Endothelial cell of umbilical vein (primary cell): Measurements from ENCODE around the gene MSH3. TPM values are rescaled to one million over a fixed set of nuclear protein-coding genes. Genes with fewer than 3 reads are reported as not detected.

Source experiments
- BruUV-seq: library from RNA; stranded (reverse); fragments of 400-500 nt; replicated peaks from 2 replicates; lab custom pipeline; 2021; lab: Mats Ljungman, UMichigan
- CTCF ChIA-PET: fragments of 300-600, 350-600 bp; sonication (Branson Sonifier 250); formaldehyde crosslinking; loops from one replicate; lab custom pipeline; 2021; ENCODE audit warnings: antibody characterized with exemption, inconsistent platforms; lab: Charles Lee
- POLR2A ChIA-PET: fragments of 300-600, 350-600 bp; sonication (Branson Sonifier 250); formaldehyde crosslinking; loops from one replicate; lab custom pipeline; 2021; ENCODE audit warnings: antibody characterized with exemption, inconsistent platforms; lab: Charles Lee
- DNase-seq: peaks from one replicate; pipeline ENCODE4 v3.0.0-alpha.2; 2011; ENCODE audit warnings: low read depth, low spot score
- FAIRE-seq: peaks from 2 replicates; lab custom pipeline; 2011; peaks lifted over from hg19 to GRCh38; lab: Jason Lieb, UNC
- H2AFZ ChIP-seq: 2 replicates; pipeline ENCODE4 v1.6.0; 2012; ENCODE audit warnings: low read depth, low read length, control low read depth, inconsistent platforms
- H3K27ac ChIP-seq: 2 replicates; pipeline ENCODE4 v1.5.1; 2011; ENCODE audit warnings: low read depth, mild to moderate bottlenecking, control low read depth, low read length, moderate library complexity; ENCODE audit not compliant: insufficient read depth
- H3K27me3 ChIP-seq, 2 experiments: 2 replicates each; pipeline versions ENCODE4 v1.6.0 to v1.6.1; 2011; ENCODE audit warnings: low read length in 2 of 2, mixed read lengths in 1 of 2; ENCODE audit not compliant: control insufficient read depth in 2 of 2, insufficient read depth in 2 of 2
- H3K36me3 ChIP-seq, 2 experiments: 2 replicates in 1 of 2; 3 replicates in 1 of 2; pipeline ENCODE4 v1.5.1; 2011; ENCODE audit warnings: low read length in 2 of 2, mild to moderate bottlenecking in 1 of 2, moderate library complexity in 1 of 2; ENCODE audit not compliant: control insufficient read depth in 2 of 2, insufficient read depth in 2 of 2; ENCODE audit errors: extremely low read depth in 1 of 2
- H3K4me1 ChIP-seq: 3 replicates; pipeline ENCODE4 v1.5.1; 2011; ENCODE audit warnings: mild to moderate bottlenecking, low read length; ENCODE audit not compliant: control insufficient read depth, insufficient read depth; ENCODE audit errors: extremely low read depth
- H3K4me2 ChIP-seq: 2 replicates; pipeline ENCODE4 v1.6.1; 2011; ENCODE audit warnings: low read length, control low read depth, mixed read lengths; ENCODE audit not compliant: insufficient read depth
- H3K4me3 ChIP-seq, 3 experiments: fragments of 200-600 bp in 1 of 3; sonication (generic), shearing (Covaris generic) in 1 of 3; replicated peaks in 1 of 3; 2 replicates each; pipeline ENCODE4 v1.5.1; 2011 to 2016; ENCODE audit warnings: control low read depth in 3 of 3, low read length in 3 of 3, mild to moderate bottlenecking in 2 of 3, inconsistent platforms in 1 of 3, low read depth in 1 of 3, moderate library complexity in 1 of 3; ENCODE audit not compliant: insufficient read depth in 1 of 3
- H3K79me2 ChIP-seq: 2 replicates; pipeline ENCODE4 v1.6.0; 2012; ENCODE audit warnings: low read length, inconsistent platforms; ENCODE audit not compliant: control insufficient read depth, insufficient read depth
- H3K9ac ChIP-seq: replicated peaks from 2 replicates; pipeline ENCODE3; 2011; ENCODE audit warnings: low read length, control low read depth; ENCODE audit not compliant: insufficient read depth; ENCODE audit errors: extremely low read depth
- H3K9me1 ChIP-seq: replicated peaks from 3 replicates; pipeline ENCODE4 v1.6.0; 2011; ENCODE audit warnings: mild to moderate bottlenecking, low read length; ENCODE audit not compliant: control insufficient read depth, insufficient read depth; ENCODE audit errors: extremely low read depth
- H3K9me3 ChIP-seq: replicated peaks from 2 replicates; pipeline ENCODE4 v1.5.1; 2012; ENCODE audit warnings: low read length, inconsistent platforms; ENCODE audit not compliant: control insufficient read depth, insufficient read depth
- H4K20me1 ChIP-seq: replicated peaks from 2 replicates; pipeline ENCODE3; 2011; ENCODE audit warnings: mild to moderate bottlenecking, low read length; ENCODE audit not compliant: control insufficient read depth, insufficient read depth; ENCODE audit errors: extremely low read depth
- EZH2 ChIP-seq: IDR thresholded peaks from 2 replicates; pipeline ENCODE4 v1.6.1; 2012; ENCODE audit warnings: borderline replicate concordance, low read depth, mild to moderate bottlenecking, moderate library complexity, low read length, inconsistent platforms; ENCODE audit not compliant: severe bottlenecking
- FOS ChIP-seq: IDR thresholded peaks from 2 replicates; pipeline ENCODE4 v1.6.1; 2011; ENCODE audit warnings: mild to moderate bottlenecking, low read length, moderate library complexity, borderline replicate concordance; ENCODE audit not compliant: insufficient read depth
- GATA2 ChIP-seq: IDR thresholded peaks from 2 replicates; pipeline ENCODE4 v1.7.0; 2011; ENCODE audit warnings: low read depth, mild to moderate bottlenecking, moderate library complexity, mixed read lengths, low read length; ENCODE audit not compliant: insufficient read length, insufficient read depth
- JUN ChIP-seq: IDR thresholded peaks from 2 replicates; pipeline ENCODE4 v1.6.1; 2011; ENCODE audit warnings: borderline replicate concordance, low read depth; ENCODE audit not compliant: insufficient read length, insufficient read depth
- MAX ChIP-seq: IDR thresholded peaks from 2 replicates; pipeline ENCODE4 v1.6.1; 2011; ENCODE audit not compliant: insufficient read depth, insufficient read length
- MYC ChIP-seq: IDR thresholded peaks from one replicate; pipeline ENCODE4 v1.6.1; 2011; ENCODE audit warnings: mild to moderate bottlenecking, low read depth, low read length
- POLR2A ChIP-seq: IDR thresholded peaks from 2 replicates; pipeline ENCODE4 v1.6.1; 2012; ENCODE audit warnings: low read depth, mild to moderate bottlenecking, control low read depth, low read length
- POLR2AphosphoS5 ChIP-seq: IDR thresholded peaks from 2 replicates; pipeline ENCODE4 v1.6.1; 2012; ENCODE audit warnings: low read depth, mild to moderate bottlenecking, control low read depth, low read length, moderate library complexity; ENCODE audit not compliant: insufficient read depth
- dilution Hi-C: fragments of 300-500 bp; cut with MboI; formaldehyde crosslinking; loops from one replicate; pipeline ENCODE4 v1.15.0; 2019; ENCODE audit warnings: low sequenced_read_pairs; ENCODE audit not compliant: extremely low pct_ligation_motif_present
- intact Hi-C: fragments of 100-400 bp; cut with micrococcal nuclease; formaldehyde crosslinking; loops from one replicate; pipeline ENCODE4 v1.10.0; 2022
- polyA plus RNA-seq, 4 experiments: library from polyadenylated mRNA; depleted of rRNA in 3 of 4; stranded (reverse) in 3 of 4; unstranded in 1 of 4; fragments of >200 nt; gene quantifications; 2 replicates each; pipeline versions ENCODE4 v1.2.1 to v1.2.3, GENCODE V29; 2011 to 2012; ENCODE audit warnings: missing spikeins in 1 of 4
- total RNA-seq: library from RNA; stranded (reverse); gene quantifications from 2 replicates; pipeline ENCODE4 v1.2.3, GENCODE V29; 2021
- TF ChIP-seq, protein P1 (sequence below), 2 donors: IDR thresholded peaks; 1 replicate in 1 of 2; 2 replicates in 1 of 2; pipeline ENCODE4 v1.5.1; 2011; ENCODE audit warnings: low read length in 2 of 2, mild to moderate bottlenecking in 2 of 2, moderate library complexity in 2 of 2, control low read depth in 1 of 2, inconsistent platforms in 1 of 2, low read depth in 1 of 2; ENCODE audit not compliant: insufficient read depth in 1 of 2; ENCODE audit errors: extremely low read depth in 1 of 2

The MSH3 gene
- total and polyA plus RNA-seq, 2 donors (not counting 3 experiments of a cell fraction or from before 2014, with no cell fraction given) = 2.0 to 13.0 TPM

GRCh38 chr5:80656425-80656824 is 2.0 kb downstream of the MSH3 start:
- no peaks in the 10 kb centered on the region for H3K9me3 ChIP-seq
- no peak overlapping the region for H3K4me3 ChIP-seq
- H3K27me3 ChIP-seq = no peaks in the 10 kb centered on the region
- H3K79me2 ChIP-seq = peaks cover 22% of the 10 kb centered on the region
- peaks cover 0 to 1% of the 10 kb centered on the region in 2 experiments for H3K36me3 ChIP-seq
- intact Hi-C loops (loop anchor here (5.0 kb wide), 2 partner anchors 399 to 564 kb away; partner anchors contain the start of gene SERINC5), dilution Hi-C loops (no loop called here)
- BruUV-seq = no TSS peak
- FAIRE-seq = no peak
- peaks cover 20% of the 10 kb centered on the region for H3K4me1 ChIP-seq
- H3K9ac ChIP-seq = no peak overlapping the region
- DNase-seq = no peak
- H3K27ac ChIP-seq = peak overlapping the region; percentile 17
- no peak overlapping the region for H2AFZ ChIP-seq
- H4K20me1 ChIP-seq = no peaks in the 10 kb centered on the region
- TF ChIP-seq POLR2A (no peak), EZH2 (no peak), POLR2AphosphoS5 (no peak), JUN (no peak), MAX (no peak), GATA2 (no peak), FOS (no peak), MYC (no peak)
- TF ChIP-seq, protein P1, sequence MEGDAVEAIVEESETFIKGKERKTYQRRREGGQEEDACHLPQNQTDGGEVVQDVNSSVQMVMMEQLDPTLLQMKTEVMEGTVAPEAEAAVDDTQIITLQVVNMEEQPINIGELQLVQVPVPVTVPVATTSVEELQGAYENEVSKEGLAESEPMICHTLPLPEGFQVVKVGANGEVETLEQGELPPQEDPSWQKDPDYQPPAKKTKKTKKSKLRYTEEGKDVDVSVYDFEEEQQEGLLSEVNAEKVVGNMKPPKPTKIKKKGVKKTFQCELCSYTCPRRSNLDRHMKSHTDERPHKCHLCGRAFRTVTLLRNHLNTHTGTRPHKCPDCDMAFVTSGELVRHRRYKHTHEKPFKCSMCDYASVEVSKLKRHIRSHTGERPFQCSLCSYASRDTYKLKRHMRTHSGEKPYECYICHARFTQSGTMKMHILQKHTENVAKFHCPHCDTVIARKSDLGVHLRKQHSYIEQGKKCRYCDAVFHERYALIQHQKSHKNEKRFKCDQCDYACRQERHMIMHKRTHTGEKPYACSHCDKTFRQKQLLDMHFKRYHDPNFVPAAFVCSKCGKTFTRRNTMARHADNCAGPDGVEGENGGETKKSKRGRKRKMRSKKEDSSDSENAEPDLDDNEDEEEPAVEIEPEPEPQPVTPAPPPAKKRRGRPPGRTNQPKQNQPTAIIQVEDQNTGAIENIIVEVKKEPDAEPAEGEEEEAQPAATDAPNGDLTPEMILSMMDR (IDR thresholded peaks at IDR 0.05; ENCODE audit: extremely low read depth in 1 of 2, insufficient read depth in 1 of 2, low read depth in 1 of 2, low read length in 2 of 2) = no peak
- no peak overlapping the region for H3K4me2 ChIP-seq
- ChIA-PET POLR2A (interaction anchor here (1.6 kb wide), 1 partner anchor 249 kb away, joined by 5 read pairs; the partner anchor contains the start of gene ZFYVE16), CTCF (interaction anchor here (0.6 to 4.5 kb wide), 4 partner anchors 13 to 565 kb away, joined by 3 to 22 read pairs (median 4); no protein-coding TSS in a partner anchor)
- H3K9me1 ChIP-seq = no peaks in the 10 kb centered on the region
